22Rv1 (cell line): ENCODE results near the gene PIGS.

Experiments
- ZFX ChIP-seq: fragments of 450-650 bp; IDR thresholded peaks from 2 replicates; pipeline ENCODE4 v1.6.1; 2017; ENCODE audit warnings: antibody characterized with exemption, borderline replicate concordance
- TF ChIP-seq, protein P1 (sequence below): fragments of 450-650 bp; IDR thresholded peaks from 2 replicates; pipeline ENCODE4 v1.5.1; 2017; ENCODE audit warnings: mild to moderate bottlenecking

GRCh38 chr17:28598389-28598788 lies 27.1 kb upstream of the PIGS start:
- TF ChIP-seq, protein P1, sequence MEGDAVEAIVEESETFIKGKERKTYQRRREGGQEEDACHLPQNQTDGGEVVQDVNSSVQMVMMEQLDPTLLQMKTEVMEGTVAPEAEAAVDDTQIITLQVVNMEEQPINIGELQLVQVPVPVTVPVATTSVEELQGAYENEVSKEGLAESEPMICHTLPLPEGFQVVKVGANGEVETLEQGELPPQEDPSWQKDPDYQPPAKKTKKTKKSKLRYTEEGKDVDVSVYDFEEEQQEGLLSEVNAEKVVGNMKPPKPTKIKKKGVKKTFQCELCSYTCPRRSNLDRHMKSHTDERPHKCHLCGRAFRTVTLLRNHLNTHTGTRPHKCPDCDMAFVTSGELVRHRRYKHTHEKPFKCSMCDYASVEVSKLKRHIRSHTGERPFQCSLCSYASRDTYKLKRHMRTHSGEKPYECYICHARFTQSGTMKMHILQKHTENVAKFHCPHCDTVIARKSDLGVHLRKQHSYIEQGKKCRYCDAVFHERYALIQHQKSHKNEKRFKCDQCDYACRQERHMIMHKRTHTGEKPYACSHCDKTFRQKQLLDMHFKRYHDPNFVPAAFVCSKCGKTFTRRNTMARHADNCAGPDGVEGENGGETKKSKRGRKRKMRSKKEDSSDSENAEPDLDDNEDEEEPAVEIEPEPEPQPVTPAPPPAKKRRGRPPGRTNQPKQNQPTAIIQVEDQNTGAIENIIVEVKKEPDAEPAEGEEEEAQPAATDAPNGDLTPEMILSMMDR: no peak
- TF ChIP-seq ZFX: no peak
